Ascending aorta (tissue), 2 donors: ENCODE measurements around the gene LHX2. TPM values are rescaled to one million over a fixed set of nuclear protein-coding genes. Genes with fewer than 3 reads are reported as not detected.

ENCODE experiments used
- DNase-seq, 2 donors: peaks; one replicate each; pipeline ENCODE4 v3.0.0-alpha.2; 2019; ENCODE audit warnings: low spot score in 2 of 2
- H3K27ac ChIP-seq, 2 donors: fragments of 200-600 bp; sonication (generic); one replicate each; pipeline ENCODE4 v1.5.1; 2016 to 2017; ENCODE audit warnings: mild to moderate bottlenecking in 1 of 2
- H3K27me3 ChIP-seq: fragments of 200-600 bp; sonication (generic); one replicate; pipeline ENCODE4 v1.5.1; 2017
- H3K36me3 ChIP-seq, 2 donors: fragments of 200-600 bp; sonication (generic); one replicate each; pipeline ENCODE4 v1.5.1; 2016
- H3K4me1 ChIP-seq, 2 donors: fragments of 200-600 bp; sonication (generic); one replicate each; pipeline ENCODE4 v1.5.1; 2016 to 2017; ENCODE audit warnings: mild to moderate bottlenecking in 1 of 2
- H3K4me3 ChIP-seq, 2 donors: fragments of 200-600 bp; sonication (generic); one replicate each; pipeline ENCODE4 v1.5.1; 2016 to 2017; ENCODE audit warnings: mild to moderate bottlenecking in 1 of 2
- H3K9me3 ChIP-seq, 2 donors: fragments of 200-600 bp; sonication (generic); one replicate each; pipeline ENCODE4 v1.5.1; 2016
- intact Hi-C: fragments of 100-400 bp; cut with DNase I; formaldehyde crosslinking; loops from one replicate; pipeline ENCODE4 v1.15.1; 2023
- total RNA-seq: library from RNA; depleted of rRNA; stranded (reverse); fragments of >200 nt; gene quantifications from one replicate; pipeline ENCODE4 v1.1.0, GENCODE V29; 2016
- TF ChIP-seq, protein P1 (sequence below), 3 experiments: fragments of 200-600 bp in 2 of 3; fragments of 450-650 bp in 1 of 3; sonication (generic) in 2 of 3; IDR thresholded peaks; one replicate each; pipeline ENCODE4 v1.5.1; 2016 to 2019; ENCODE audit warnings: antibody characterized with exemption in 3 of 3, mild to moderate bottlenecking in 1 of 3, moderate library complexity in 1 of 3

LHX2 gene
- total RNA-seq, 1 donor from 2014 or later: not detected

DNA sequence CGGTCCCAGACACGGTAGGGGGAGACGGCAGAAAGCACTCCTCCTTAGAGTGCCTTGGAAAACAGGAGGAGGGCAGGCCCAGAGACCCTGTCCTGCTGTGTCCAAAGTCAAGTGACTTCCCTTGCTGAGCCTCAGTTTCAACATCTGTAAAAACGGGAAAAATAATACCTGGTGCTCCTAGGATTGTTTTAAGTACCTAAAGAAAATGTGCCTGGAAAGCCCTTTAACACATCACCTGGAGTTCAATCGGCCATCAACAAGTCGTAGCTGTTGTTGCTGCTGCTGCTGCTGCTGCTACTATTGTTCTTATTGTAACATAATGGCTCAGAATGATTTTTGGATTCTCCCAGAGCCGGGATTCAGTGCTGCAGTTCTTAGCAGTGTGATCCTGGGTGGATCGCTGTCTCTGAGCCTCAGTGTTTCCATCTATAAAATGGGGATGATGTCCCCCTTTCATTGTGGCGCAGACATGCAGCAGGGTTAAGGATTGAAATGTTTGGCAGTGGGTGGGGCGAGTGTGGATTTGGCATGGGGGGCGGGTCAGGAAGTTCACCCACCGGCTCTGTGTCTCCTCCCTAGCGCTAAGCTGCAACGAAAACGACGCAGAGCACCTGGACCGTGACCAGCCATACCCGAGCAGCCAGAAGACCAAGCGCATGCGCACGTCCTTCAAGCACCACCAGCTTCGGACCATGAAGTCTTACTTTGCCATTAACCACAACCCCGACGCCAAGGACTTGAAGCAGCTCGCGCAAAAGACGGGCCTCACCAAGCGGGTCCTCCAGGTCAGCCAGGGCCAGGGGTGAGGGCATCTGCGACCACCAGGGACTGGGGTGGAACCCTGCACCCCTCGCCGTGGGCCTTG lies 9.2 kb downstream of the LHX2 start:
- Histone ChIP-seq H3K27me3 (peaks cover 61% of the 10 kb centered on the region), H3K27ac (no peak overlapping the region), H3K4me3 (no peak overlapping the region), H3K36me3 (no peaks in the 10 kb centered on the region), H3K9me3 (no peaks in the 10 kb centered on the region), H3K4me1 (peaks cover 4 to 20% of the 10 kb centered on the region in 2 donors)
- no peak for DNase-seq
- intact Hi-C loops: loop anchor here (10.0 kb wide), 1 partner anchor 734 kb away; no protein-coding TSS in a partner anchor
- TF ChIP-seq, protein P1, sequence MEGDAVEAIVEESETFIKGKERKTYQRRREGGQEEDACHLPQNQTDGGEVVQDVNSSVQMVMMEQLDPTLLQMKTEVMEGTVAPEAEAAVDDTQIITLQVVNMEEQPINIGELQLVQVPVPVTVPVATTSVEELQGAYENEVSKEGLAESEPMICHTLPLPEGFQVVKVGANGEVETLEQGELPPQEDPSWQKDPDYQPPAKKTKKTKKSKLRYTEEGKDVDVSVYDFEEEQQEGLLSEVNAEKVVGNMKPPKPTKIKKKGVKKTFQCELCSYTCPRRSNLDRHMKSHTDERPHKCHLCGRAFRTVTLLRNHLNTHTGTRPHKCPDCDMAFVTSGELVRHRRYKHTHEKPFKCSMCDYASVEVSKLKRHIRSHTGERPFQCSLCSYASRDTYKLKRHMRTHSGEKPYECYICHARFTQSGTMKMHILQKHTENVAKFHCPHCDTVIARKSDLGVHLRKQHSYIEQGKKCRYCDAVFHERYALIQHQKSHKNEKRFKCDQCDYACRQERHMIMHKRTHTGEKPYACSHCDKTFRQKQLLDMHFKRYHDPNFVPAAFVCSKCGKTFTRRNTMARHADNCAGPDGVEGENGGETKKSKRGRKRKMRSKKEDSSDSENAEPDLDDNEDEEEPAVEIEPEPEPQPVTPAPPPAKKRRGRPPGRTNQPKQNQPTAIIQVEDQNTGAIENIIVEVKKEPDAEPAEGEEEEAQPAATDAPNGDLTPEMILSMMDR (IDR thresholded peaks at IDR 0.05): no peak

DNA sequence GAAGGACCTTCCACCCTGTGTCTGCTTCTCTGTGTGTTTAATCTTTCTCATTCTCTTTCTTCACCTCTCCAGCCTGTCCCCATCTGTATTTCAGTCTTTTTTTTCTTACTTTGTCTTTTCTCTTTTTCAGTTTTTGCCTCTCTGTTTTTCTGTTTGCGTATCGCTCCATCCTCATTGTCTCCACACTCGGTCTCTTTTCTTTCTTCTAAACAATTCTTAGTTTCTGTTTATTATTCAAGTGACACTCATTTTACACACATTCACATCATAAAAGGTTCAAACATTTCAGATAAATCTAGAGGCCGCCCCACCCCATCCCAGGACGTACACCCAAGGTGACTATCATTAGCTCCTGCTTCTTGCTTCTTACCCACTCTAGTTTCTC lies 9.8 kb downstream of the LHX2 start:
- Histone ChIP-seq H3K36me3 (no peaks in the 10 kb centered on the region), H3K4me1 (peaks cover 4 to 19% of the 10 kb centered on the region in 2 donors), H3K27ac (no peak overlapping the region), H3K9me3 (no peaks in the 10 kb centered on the region), H3K4me3 (no peak overlapping the region), H3K27me3 (peaks cover 59% of the 10 kb centered on the region)
- DNase-seq: no peak
- intact Hi-C loops: loop anchor here (10.0 kb wide), 1 partner anchor 733 kb away; no protein-coding TSS in a partner anchor
- TF ChIP-seq, protein P1 (IDR thresholded peaks at IDR 0.05): no peak

DNA sequence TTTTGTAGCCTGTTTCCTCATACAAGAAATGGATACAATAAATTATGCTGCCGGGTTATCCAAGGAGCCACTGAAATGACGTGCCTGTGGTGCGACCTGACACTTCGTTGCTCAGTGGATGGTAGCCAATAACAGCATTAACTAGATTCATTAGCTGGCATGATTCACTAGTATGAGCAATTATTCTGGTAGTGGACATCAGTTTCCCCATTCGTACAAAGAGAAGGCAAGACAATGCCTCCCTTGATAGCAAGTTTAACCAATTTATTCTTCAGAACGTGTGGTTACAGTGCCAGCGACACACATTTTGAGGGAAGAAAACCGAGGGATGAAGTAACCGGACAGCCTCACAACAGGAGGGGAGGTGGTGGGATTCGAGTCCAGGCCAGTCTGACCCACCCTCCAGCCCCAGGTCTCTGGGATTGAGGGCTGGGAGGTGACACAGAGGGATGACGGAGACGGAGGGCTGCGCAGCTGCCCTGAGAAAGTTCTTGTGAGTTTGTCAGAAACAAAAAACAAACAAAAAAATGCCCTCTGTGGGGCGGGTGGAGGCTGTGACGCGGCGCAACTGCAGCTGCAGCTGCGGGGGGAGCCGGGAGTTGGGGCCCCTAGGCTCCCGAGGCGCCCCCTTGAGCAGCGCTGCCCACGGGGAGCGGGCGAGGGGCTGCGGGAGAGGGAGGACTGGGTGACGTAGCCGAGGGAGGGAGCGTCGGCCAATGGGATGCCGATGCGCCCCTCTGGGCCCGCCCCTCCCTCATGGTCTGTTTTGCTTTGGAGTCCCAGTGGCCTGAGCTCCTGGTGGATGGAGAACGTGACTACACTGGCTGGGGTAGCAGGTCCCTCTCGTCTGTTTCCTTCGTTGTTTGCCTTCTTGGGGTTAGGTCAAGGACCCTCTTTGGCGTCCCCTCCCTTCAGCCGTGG lies 10.9 kb downstream of the LHX2 start:
- Histone ChIP-seq H3K27me3 (peaks cover 50% of the 10 kb centered on the region), H3K4me1 (peaks cover 4 to 11% of the 10 kb centered on the region in 2 donors), H3K4me3 (no peak overlapping the region), H3K27ac (no peak overlapping the region), H3K36me3 (no peaks in the 10 kb centered on the region), H3K9me3 (no peaks in the 10 kb centered on the region)
- TF ChIP-seq, protein P1 (IDR thresholded peaks at IDR 0.05): no peak
- intact Hi-C loops: loop anchor here (10.0 kb wide), 1 partner anchor 732 kb away; no protein-coding TSS in a partner anchor
- no peak for DNase-seq

DNA sequence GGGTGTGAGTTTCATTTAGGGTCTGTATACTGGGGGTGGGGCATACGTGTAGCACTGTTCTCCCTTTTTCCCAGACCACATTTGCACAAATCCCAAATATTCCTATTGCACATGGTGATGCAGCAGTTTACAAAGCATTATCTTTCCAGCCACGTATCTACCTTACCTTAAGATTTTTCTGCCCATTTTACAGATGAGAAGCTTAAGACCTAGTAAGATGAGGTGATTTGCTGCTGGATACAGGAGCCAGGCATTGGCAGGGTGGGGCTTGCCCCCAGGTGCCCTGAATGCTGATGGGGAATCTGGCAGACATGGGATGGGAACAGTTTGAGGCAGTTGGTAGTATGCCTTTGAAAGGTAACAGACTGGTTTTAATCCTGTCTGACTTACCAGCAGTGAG lies 12.5 kb downstream of the LHX2 start:
- Histone ChIP-seq H3K4me1 (peaks cover 0 to 3% of the 10 kb centered on the region in 2 donors), H3K27ac (no peak overlapping the region), H3K4me3 (no peak overlapping the region), H3K36me3 (no peaks in the 10 kb centered on the region), H3K27me3 (peaks cover 38% of the 10 kb centered on the region), H3K9me3 (no peaks in the 10 kb centered on the region)
- TF ChIP-seq, protein P1 (IDR thresholded peaks at IDR 0.05): no peak
- intact Hi-C loops: loop anchor here (10.0 kb wide), 1 partner anchor 731 kb away; no protein-coding TSS in a partner anchor
- DNase-seq: no peak

DNA sequence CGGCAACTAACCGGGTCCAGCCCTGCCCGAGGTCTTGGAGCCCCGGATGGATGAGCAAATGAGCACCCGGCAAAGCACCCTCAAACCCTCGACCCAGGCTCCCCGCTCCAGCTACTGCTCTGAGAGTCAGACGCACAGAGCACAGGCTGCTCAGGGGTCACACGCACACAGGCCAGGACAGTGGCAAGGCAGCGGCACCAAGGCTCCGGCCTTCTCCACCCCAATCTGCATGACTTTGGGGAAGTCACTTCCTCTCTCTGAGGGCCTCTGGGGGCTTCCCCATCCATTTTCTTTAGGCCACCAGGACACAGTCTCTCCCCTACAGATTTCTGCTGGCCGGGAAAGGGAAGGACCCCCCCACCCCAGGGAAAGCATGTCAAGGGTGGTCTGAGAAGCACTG lies 18.0 kb downstream of the LHX2 start:
- no peak for DNase-seq
- TF ChIP-seq, protein P1 (IDR thresholded peaks at IDR 0.05): no peak
- intact Hi-C loops: loop anchor here (10.0 kb wide), 1 partner anchor 725 kb away; no protein-coding TSS in a partner anchor
- no peaks in the 10 kb centered on the region for H3K9me3 ChIP-seq
- H3K27me3 ChIP-seq: no peaks in the 10 kb centered on the region
- no peak overlapping the region for H3K4me3 ChIP-seq
- no peaks in the 10 kb centered on the region for H3K36me3 ChIP-seq
- H3K4me1 ChIP-seq: no peaks in the 10 kb centered on the region
- H3K27ac ChIP-seq: no peak overlapping the region
